Limb (tissue), 2 donors: ENCODE results near the gene FAM240A.
"Not testable (repeated sequence)": the region's sequence is repeated elsewhere in the genome, so short reads cannot be mapped to it uniquely, and the experiment has no call there.

Experiments
- DNase-seq, 2 donors: peaks; one replicate each; pipeline ENCODE4 v3.0.0-alpha.2; 2016; ENCODE audit errors: extremely low spot score in 2 of 2

Gene FAM240A

GRCh38 chr3:46612324-46612723, at the start of gene FAM240A:
TSS of gene FAM240A (plus strand) at chr3:46612525. CDS start at chr3:46612684, 159 bp downstream.
- peak; percentile 47 to 75 for DNase-seq

- no peak for DNase-seq
Measured at GRCh38 chr3:46564190-46565021, 47.9 kb upstream of the FAM240A start.

GRCh38 chr3:46565077-46565476, 47.2 kb upstream of the FAM240A start:
- DNase-seq = no peak

GRCh38 chr3:46565607-46566039, 46.7 kb upstream of the FAM240A start:
- DNase-seq = peak in 1 of 2 donors; percentile 44

GRCh38 chr3:46566040-46566641, 46.2 kb upstream of the FAM240A start, which contains the start of gene LRRC2:
TSS of gene LRRC2 (minus strand) at chr3:46566302. CDS start at chr3:46551591, 14,711 bp downstream.
- DNase-seq = peak; percentile 56 to 69

- DNase-seq = no peak
Measured at GRCh38 chr3:46571684-46572083, 40.6 kb upstream of the FAM240A start.

GRCh38 chr3:46573701-46574100, 38.6 kb upstream of the FAM240A start:
- DNase-seq = no peak

GRCh38 chr3:46574243-46574646, 38.1 kb upstream of the FAM240A start:
- DNase-seq = no peak

- no peak for DNase-seq
Measured at GRCh38 chr3:46574881-46575576, 37.3 kb upstream of the FAM240A start.

GRCh38 chr3:46575577-46576222, 36.6 kb upstream of the FAM240A start:
- no peak for DNase-seq

GRCh38 chr3:46576386-46576785, 35.9 kb upstream of the FAM240A start:
- DNase-seq = no peak

GRCh38 chr3:46576879-46577278, 35.4 kb upstream of the FAM240A start:
- DNase-seq = peak in 1 of 2 donors; percentile 50

GRCh38 chr3:46577580-46578249, 34.6 kb upstream of the FAM240A start:
- DNase-seq = not testable (repeated sequence)

- DNase-seq = no peak
Measured at GRCh38 chr3:46578973-46579755, 33.2 kb upstream of the FAM240A start.

- DNase-seq = no peak
Measured at GRCh38 chr3:46579756-46580286, 32.5 kb upstream of the FAM240A start.

GRCh38 chr3:46580675-46581074, 31.6 kb upstream of the FAM240A start:
- DNase-seq = no peak

GRCh38 chr3:46584598-46585467, 27.5 kb upstream of the FAM240A start:
- no peak for DNase-seq

- DNase-seq = no peak
Measured at GRCh38 chr3:46585799-46586693, 26.3 kb upstream of the FAM240A start.
